ENCODE data around the gene CLCN7.
"Not testable (repeated sequence)": the region's sequence is repeated elsewhere in the genome, so short reads cannot be mapped to it uniquely, and the experiment has no call there.

The CLCN7 gene

DNA sequence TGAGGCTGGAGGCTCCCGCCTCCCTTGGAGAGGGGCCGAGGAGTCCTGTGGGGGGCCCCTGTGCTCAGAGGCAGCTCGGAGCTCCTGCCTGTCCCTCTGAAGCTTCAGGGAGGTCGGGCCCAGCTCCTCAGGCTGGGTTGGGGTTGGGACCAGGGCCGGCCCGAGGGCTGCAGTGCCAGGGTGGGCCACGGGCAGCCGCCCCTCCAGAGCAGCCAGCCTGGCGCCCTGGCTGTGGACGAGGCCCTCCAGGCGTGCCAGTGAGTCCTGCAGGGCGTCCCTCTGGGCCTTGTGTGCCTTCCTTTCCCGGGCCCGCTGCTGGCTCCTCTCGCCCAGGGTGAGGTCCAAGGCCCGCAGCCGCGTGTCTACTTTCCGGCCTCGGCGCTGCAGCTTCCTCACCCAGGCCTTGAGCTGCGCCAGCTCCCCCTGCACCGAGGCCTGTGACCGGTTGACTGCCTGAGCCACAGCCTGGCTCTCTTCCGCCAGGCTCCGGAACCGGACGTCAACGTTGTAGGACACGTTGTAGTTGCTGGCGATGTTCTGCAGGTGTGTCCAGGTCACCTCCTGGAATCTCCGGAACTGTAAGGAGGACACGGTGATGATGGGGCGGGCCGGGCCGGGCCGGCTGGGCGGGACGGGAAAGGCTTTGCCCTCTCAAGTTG is 12.7 kb upstream of the CLCN7 start:
- no peak for DNase-seq (ENCODE audit: low read depth in 4 of 4, low spot score in 1 of 4)

DNA sequence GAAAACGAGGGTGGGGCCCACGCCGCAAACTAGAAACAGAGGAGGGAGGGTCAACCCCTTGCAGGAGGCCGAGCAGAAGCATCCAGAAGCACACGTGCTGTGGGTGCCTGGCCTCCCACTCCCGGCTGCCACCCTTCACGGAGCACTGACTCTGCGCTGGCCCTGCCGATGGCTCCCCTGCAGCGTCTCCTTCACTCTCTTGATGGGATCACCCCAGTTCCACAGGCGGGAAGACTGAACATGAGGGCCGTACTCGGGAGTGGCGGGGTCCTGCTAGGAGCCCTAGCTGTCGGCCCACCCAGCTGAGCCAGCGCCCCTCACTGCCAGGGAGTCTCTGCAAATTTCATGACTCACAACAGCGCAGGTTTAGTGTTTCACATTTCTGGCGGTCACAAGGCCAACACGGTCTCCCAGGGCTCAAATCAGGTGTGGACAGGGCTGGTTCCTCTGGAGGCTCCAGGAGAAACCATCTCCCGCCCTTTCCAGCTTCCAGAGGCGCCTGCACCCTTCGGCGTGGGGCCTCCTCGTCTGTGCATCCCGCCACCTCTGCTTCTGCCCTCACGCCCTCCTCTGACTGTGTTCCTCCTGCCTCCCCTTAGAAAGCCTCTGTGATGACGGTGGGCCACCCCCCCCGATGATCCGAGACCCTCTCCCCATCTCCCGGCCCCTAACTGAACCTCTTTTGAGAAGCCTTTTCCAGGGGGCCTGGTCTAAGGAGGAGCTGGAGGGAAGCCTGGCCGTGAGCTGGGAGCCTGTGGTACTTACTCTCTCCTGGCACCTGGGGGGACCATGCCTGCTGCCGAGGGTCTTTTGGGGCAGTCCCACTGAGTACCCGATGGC is 11.9 kb upstream of the CLCN7 start:
- no peak for DNase-seq (ENCODE audit: low read depth in 4 of 4, low spot score in 1 of 4)

DNA sequence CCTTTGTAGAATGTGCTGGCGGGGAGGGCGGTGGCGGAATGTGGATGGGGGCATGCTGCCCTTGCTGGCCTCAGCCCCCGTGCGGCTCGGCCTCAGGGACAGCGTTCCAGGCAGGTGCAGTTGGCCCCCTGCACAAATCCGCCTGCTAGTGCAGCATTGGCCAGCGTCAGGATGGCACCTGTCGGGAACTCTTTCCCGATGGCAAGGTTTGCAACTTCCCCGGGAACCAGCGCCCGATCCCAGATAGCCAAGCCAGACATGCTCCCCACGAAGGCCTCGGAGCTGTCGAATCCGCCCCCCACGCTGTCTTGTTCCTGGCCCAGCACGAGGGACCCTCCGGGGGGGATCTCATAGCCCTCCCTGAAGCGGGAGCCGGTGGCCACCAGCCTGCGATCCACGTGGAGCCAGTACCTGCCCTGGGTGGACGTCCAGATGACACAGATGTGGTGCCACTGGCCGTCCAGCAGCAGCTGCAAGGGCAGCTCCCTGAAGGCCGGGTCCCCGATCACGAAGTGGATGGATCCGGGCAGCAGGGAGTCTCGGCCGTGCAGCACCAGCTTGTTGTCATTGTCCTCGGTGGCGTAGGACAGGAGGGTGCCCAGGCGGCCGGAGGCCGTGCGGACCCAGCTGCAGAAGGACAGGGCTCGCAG is 11.1 kb upstream of the CLCN7 start:
- DNase-seq (ENCODE audit: low read depth in 4 of 4, low spot score in 1 of 4), result no peak

DNA sequence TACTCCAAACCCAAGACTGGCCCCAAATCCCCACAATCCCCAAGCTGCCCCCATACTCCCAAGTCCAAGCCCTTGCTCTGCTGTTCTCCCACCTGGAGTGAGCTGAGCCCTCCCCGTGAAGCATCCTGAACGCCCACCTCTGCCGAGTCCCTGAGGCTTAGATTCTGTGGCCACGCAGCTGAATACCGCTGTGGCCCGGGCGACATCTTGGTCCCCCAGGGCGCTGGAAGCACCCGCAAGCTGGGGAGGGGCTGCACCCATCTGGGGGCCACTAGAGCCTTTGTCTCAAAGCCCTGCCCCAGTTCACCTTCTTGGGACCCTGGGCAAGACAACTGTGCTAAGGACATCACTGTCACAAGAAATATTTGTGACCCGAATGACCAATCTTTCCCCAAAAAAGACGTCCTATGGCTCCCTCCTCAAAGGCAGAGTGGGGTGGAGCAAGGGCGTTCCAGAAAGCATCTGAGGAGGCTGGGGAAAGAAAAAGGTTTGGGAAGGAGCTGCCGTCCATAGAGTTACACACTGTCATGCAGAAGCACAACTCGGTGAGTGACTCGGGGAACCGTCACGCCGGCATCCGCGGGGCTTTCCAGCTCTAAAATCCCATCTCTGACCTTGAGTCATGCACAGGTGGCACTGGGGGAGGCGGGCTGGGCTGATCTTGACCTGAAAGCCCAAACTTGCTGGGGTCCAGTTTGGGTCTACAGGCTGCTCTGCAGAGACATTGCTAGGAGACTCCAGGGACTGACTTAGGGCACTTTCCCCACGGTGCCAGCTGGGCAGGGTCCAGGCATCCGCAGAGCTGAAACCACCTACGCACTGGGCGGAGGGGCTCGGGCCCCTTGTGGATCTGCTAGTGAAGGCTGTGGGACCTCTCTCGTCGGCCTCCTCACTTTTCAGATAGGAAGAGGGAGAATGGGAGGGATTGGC is 7.3 kb upstream of the CLCN7 start:
- no peak for DNase-seq (ENCODE audit: low read depth in 4 of 4, low spot score in 1 of 4)

DNA sequence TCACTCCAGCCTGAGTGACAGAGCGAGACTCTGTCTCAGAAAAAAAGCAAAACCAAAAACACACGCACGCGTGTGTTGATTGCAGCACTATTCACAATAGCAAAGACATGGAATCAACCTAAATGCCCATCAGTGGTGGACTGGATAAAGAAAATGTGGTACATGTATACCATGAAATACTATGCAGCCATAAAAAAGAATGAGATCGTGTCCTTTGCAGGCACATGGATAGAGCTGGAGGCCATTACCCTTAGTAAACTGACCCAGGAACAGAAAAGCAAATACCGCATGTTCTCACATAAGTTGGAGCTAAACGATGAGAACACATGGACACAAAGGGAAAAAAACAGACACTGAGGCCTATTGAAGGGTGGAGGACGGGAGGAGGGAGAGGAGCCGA is 4.1 kb upstream of the CLCN7 start:
- not testable (repeated sequence) for DNase-seq (ENCODE audit: low read depth in 4 of 4, low spot score in 1 of 4)

DNA sequence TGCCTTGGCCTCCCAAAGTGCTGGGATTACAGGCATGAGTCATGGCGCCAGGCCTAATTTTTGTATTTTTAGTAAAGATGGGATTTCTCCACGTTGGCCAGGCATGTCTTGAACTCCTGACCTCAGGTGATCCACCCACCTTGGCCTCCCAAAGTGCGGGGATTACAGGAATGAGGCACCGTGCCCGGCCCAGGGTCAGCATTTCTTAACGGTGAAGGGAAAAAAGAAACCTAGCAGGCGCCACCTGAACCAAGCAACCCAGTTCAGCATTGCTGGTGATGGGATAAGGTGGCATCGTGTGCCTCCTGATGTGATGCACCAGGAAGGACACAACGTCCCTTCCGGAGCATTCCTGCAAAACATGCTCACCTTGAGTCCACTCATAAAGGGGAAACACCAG is 2.2 kb upstream of the CLCN7 start:
- no peak for DNase-seq (ENCODE audit: low read depth in 4 of 4, low spot score in 1 of 4)

DNA sequence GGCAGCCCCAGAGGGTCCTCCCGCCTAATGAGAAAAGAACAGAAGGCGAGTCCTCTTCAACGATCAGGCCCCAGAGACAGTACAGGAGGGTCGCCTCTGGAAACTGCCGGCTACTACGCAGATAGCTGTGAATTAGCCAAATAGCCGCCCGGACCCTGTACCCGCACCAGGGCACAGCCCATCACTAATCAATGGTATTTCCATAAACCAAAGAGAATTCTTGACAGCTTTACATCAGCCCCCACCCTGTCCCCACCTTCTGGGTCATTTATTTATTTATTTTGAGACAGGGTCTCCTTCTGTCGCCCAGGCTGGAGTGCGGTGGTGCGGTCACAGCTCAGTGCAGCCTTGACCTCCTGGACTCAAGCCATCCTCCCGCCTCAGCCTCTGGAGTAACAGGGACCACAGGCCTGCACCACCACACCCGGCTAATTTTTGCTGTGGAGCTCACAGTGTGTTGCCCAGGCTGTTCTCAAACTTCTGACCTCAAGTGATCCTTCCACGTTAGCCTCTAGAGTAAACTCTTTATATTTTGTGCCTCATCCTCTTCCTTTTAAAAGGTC is 805 bp upstream of the CLCN7 start:
- DNase-seq (ENCODE audit: low read depth in 4 of 4, low spot score in 1 of 4), result no peak

DNA sequence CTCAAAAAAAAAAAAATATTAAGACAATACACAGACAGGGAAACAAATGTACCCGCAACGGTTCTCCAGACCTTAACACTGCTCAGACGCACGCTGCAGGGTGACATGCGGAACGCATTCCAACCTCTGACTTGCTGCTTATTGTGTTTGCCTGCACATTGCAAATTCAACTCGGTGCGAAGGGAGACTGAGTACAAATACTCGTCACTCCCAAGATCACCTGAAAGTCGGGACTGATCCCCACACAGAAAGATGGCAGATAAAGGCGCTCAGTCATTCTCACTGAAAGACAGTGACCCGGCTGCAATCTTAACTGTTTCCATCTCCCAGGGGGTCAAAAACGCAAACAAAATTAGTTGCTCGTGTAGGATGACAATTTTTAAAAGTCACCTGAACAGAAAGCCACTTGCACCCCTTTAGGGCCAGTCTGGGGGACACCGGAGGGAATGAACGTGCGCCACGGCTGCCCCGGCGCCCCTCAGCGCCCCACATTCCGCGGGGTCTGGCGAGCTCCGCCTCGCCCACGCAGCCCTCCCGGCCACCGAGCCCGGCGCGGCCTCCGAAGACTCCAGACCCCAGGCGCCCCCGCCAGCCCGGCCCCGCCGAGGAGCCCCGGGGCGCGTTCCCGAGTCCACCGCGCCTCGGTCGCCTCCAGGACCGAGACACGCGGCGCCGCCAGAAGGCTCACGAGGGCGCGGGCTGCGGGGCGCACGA is 589 bp downstream of the CLCN7 start:
- no peak for DNase-seq (ENCODE audit: low read depth in 4 of 4, low spot score in 1 of 4)

DNA sequence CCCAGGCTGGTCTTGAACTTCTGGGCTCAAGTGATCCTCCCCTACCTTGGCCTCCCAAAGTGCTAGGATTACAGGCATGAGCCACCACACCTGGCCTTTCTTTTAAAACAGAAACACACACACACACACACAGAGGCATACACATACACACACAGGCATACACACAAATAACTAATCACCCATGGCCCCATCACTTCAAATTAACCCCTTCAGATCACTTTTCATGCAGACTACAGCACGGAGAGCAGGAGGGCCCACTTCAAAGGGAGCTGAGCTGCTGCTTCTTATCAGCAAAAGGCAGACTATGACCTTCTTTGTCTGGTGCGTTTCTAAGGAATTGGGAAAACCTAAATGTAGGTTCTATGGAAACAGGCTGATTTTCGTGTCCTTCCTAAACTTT is 1.9 kb downstream of the CLCN7 start:
- DNase-seq (ENCODE audit: low read depth in 4 of 4, low spot score in 1 of 4), result no peak

DNA sequence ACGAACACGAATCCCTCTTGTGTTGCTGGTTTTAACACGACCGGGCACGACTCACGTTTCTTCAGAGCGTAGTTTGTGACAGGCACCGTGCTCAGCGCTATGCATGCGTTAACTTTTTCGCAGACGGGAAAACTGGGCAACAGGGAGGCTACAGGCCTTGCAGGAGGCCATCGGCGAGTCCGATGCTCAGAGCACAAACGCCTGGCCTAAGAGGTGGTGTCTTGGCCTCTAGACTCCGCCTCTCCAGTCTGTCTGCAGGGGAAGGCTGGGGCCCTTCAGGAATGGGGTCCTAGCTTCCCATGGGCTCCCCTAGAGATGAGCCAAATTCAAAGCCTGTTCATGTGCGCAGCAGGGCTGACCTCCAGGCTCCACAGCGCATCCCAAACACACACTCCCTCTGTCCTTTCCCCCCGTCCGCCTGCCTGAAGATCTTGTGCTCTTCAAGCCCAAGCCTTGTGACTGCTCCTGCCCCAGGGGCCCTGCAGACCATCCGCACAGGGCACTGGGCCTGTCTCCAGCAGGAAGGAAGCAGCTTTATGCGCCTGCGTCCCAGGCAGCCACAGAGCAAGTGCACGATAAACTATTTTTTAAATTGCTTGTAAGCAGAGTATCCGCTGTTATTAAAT is 3.1 kb downstream of the CLCN7 start:
- DNase-seq (ENCODE audit: low read depth in 4 of 4, low spot score in 1 of 4), result no peak

DNA sequence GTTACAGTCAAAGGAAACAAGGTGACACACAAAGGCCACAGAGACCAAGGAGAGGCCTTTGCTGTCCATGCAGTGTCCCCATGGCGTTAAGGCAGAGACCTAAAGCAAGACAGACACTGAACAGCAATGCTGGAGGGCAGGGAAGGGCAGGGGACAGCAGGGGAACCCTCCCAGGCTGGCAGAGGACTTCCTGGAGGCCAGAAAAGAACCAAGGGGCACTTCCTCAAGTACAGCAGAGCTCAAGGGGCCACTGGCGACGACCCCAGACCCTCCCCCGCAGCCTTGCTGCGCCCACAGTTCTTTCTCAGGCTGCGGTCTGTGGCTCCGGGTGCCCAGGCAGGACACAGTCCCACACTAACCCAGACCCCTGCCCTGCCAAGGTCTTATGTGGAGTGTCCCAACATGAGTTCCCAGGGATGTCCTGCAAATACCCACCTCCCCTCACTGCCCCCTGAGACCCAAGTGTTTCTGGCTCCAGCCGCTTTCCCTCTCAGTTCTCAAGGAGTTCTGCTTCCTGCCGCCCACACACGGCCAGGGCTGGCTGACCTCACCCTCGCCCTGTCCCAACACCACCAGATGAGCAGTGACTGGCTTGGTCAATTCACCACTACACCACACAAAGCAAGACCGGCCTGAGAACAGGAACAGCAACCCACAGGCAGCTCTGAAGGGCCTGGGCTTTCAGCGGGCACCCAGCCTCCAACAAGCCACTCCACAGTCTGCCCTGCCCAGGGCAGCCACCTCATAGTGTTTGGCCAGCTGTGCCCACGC is 4.2 kb downstream of the CLCN7 start:
- no peak for DNase-seq (ENCODE audit: low read depth in 4 of 4, low spot score in 1 of 4)

DNA sequence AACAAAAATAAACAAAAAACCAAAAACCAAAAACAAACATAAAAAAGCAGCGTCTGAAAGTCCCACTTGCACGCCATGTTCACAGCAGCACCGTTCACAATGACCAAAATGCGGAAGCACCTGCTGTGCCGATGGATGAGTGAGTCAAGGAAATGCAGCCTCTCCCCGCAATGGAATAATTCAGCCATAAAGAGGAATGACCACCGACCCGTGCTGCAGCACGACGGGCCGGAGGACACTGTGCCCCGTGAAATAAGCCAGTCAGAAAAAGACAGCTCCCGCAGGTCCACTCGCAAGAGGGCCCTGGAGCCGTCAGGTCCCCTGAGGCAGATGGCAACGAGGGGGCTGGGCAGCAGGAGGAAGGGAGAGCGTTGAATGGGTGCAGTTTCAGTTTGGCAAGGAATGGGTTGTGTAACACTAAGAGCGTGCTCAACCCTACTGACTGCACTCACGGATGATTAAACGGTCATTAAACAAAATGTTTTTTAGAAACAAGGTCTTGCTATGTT is 5.1 kb downstream of the CLCN7 start:
- no peak for DNase-seq (ENCODE audit: low read depth in 4 of 4, low spot score in 1 of 4)

DNA sequence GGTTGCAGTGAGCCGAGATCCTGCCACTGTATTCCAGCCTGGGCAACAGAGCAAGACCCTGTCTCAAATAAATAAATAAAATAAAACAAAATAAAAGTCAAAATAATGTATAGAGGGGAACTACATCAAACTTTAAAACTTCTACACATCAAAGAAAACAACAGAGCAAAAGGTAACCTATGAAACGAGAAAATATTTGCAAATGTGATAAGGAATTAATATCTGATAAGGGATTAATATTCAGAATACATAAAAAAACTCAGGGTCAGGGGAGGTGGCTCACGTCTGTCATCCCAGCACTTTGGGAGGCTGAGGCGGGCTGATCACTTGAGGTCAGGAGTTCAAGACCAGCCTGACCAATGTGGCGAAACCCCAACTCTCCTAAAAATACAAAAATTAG is 5.7 kb downstream of the CLCN7 start:
- DNase-seq (ENCODE audit: low read depth in 4 of 4, low spot score in 1 of 4), result not testable (repeated sequence)

DNA sequence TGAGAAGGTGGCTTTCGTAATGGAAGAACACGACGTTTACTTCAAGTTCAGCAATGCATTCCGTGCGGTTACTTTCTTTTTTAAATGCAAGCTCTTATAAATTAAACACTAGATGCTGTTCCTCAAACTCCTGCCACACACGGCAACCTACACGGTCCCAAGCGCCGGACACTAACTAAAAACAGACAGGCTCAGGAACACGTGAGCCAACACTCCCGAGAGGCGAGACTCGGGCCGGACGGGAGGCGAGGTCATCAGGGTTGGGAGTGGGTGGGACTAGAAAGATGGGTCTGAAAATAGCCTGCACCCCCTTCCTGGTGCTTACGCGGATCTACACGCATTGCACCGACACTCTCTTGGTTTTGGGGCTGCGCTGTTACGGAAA is 6.4 kb downstream of the CLCN7 start:
- DNase-seq (ENCODE audit: low read depth in 4 of 4, low spot score in 1 of 4), result no peak

DNA sequence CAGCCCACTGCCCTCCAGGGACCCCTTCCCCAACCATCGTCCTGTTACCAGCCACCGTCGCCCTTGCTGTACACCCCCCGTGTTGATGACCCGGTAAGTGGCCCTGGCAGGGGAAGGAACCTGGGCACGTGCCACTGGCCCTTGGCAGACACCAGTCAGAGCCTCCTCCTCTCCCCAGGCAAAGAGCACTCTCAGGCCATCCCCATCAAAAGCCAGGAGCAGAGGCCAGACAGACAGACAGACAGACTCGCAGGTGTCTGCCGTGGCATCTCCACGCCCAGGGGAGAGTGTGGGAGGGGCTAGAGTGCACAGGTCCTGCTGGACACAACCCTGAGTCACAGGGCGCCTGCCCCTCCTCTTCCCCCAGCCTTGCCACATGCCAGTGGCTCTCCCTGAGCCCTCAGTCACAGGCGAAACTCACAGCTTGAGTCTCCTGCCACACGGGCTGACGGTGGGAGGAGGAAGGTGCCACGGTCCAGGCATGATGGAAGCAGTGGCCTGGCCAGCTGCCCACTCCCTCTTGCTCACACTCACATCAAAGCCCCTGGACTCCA is 7.8 kb downstream of the CLCN7 start:
- no peak for DNase-seq (ENCODE audit: low read depth in 4 of 4, low spot score in 1 of 4)

DNA sequence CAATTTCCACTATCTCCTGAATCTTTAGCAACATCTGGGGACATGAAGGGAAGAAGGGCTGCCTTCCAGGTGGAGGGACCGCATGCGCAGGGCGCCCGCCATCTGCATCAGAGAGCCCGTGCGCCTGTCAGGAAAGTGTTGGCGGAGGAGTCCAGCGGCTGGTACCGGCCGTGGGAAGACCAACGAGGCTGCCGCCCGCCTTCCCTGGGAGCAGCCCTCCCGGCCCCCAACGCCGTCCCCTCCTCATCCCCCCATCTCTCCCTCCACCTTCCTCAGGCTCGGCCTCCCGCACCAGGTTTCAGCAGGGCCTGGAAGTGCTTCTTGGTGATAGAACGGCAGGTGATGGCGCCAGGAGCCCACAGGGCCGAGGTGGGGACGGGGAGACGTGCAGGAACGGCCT is 8.8 kb downstream of the CLCN7 start:
- no peak for DNase-seq (ENCODE audit: low read depth in 4 of 4, low spot score in 1 of 4)

DNA sequence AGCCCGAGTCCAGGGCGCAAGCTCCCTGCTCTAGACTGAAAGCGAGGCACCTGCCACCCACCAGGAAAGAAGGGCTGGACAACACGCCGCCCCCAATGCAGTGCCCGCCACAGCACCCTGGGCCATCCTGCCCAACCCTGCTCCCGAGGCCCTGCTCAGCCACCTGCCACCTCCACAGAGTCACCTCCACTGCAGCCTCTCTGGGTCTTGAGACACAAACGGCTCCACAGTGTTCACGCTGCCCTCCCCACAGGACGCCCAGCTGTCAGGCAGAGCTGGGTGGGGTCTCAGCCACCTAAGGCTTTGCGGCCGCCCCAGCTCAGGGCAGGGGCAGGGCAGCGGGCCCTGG is 9.3 kb downstream of the CLCN7 start:
- no peak for DNase-seq (ENCODE audit: low read depth in 4 of 4, low spot score in 1 of 4)

DNA sequence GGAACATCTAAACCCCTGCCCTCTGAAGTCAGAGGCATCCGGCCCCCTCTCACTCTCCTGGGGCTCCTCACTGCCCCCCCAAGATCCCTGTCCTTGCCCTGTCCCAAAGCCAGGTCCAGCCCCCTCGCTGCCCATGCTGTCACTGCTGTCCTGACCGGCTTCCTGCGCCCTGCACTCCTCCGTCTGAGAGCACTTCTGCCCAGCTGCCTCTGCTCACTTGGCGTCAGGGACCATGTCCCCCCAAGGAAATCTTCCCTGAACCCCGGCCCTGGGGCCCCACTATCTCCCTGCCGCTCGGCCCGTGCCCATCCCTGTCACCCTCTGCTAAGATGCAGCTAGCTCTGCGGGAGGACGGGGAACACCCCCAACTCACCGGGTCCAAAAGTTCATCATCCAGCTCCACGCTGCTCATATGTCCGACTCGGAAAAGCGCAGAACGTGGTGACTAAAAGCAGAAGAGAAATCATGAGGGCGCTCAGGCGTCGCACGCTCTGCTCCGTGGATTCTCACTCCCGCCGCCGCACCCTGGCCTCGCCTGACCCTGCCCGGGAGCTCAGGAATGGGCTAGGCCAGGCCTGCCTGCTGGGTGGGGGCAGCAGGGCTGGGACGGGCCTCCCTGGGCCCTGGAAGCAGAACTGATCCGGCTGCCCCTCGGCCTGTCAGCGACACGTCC is 9.8 kb downstream of the CLCN7 start:
- no peak for DNase-seq (ENCODE audit: low read depth in 4 of 4, low spot score in 1 of 4)
